ENCODE data around the gene POU2AF2.

Gene POU2AF2, protein sequence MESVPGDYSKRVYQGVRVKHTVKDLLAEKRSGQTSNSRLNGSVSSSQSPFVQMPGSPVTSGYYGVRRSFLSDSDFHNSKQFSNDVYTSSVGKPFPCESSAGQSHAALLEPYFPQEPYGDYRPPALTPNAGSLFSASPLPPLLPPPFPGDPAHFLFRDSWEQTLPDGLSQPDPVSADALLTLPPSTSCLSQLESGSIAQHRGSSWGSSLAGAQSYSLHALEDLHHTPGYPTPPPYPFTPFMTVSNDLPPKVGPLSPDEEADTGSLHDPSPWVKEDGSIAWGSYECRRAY

GRCh38 chr11:111245425-111245824, at the start of gene POU2AF2:
TSS of gene POU2AF2 (plus strand) at chr11:111245725. CDS start at chr11:111245854, 129 bp downstream.
- no peak within 1 kb of the TSS for H3K27ac ChIP-seq (ENCODE audit: low read depth, low read length)

DNA sequence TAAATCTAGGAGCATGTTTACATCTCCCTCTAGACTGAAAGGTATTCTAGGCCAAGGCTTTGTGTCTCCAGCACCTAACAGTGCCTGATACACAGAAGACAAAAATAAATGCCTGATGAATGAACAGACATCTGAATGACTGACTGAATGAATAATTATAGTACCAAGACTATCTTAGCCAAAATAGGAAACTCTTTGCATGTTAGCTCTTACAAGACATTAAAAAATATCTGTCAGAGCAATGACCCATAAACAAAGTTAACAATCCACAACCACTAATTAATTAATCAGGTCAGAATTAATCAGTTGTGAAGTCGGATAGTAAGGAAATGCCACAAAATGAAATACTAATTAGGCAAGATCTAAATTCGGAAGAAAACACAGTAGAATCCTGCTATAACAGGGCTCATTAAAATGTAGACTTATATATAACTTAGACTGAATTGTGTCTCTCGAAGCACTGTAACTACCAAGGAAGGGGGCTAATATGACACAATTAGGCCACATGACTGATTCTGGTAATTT, 45.5 kb upstream of the POU2AF2 start:
- Histone ChIP-seq H3K36me3 (ENCODE audit: control insufficient read depth, insufficient read depth, low read length) (no peaks in the 10 kb centered on the region), H3K4me3 (ENCODE audit: low read depth, low read length) (no peak overlapping the region), H3K27ac (ENCODE audit: low read depth, low read length) (no peak overlapping the region), H3K9ac (ENCODE audit: low read depth, low read length) (no peak overlapping the region), H3K27me3 (ENCODE audit: control insufficient read depth, insufficient read depth, low read length) (no peaks in the 10 kb centered on the region), H3K4me1 (ENCODE audit: control insufficient read depth, insufficient read depth, low read length) (no peaks in the 10 kb centered on the region), H3K9me3 (ENCODE audit: control insufficient read depth, insufficient read depth, low read length) (no peaks in the 10 kb centered on the region)

More at GRCh38 chr11:111245425-111245824, at the start of gene POU2AF2:
- Histone ChIP-seq H3K36me3 (ENCODE audit: control insufficient read depth, insufficient read depth, low read length) (no peaks in the 10 kb centered on the region), H3K27me3 (ENCODE audit: control insufficient read depth, insufficient read depth, low read length) (no peaks in the 10 kb centered on the region), H3K4me3 (ENCODE audit: low read depth, low read length) (no peak within 1 kb of the TSS), H3K9me3 (ENCODE audit: control insufficient read depth, insufficient read depth, low read length) (no peaks in the 10 kb centered on the region), H3K4me1 (ENCODE audit: control insufficient read depth, insufficient read depth, low read length) (peaks cover 4% of the 10 kb centered on the region; the same call in 1 of the 2 replicates), H3K9ac (ENCODE audit: low read depth, low read length) (no peak within 1 kb of the TSS)

DNA sequence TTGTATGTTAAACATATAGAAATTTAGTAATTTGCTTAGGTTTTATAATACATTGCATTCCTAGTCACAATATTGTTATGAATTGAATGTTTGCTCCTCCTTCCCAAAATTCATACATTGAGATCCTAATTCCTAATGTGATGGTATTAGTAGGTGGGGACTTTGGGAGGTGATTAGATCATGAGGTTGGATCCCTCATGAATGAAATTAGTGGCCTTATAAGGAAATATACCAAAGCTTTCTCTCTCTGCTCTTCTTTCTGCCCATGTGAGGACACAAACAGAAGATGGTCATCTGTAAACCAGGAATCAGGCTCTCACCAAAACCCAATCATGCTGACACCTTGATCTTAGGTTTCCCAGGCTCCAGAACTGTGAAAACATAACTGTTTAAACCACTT, 41.3 kb upstream of the POU2AF2 start:
- no peak overlapping the region for H3K4me3 ChIP-seq (ENCODE audit: low read depth, low read length)
- H3K9ac ChIP-seq (ENCODE audit: low read depth, low read length), result no peak overlapping the region
- no peaks in the 10 kb centered on the region for H3K9me3 ChIP-seq (ENCODE audit: control insufficient read depth, insufficient read depth, low read length)
- no peaks in the 10 kb centered on the region for H3K36me3 ChIP-seq (ENCODE audit: control insufficient read depth, insufficient read depth, low read length)
- no peaks in the 10 kb centered on the region for H3K27me3 ChIP-seq (ENCODE audit: control insufficient read depth, insufficient read depth, low read length)
- H3K4me1 ChIP-seq (ENCODE audit: control insufficient read depth, insufficient read depth, low read length), result no peaks in the 10 kb centered on the region
- no peak overlapping the region for H3K27ac ChIP-seq (ENCODE audit: low read depth, low read length)

GRCh38 chr11:111205632-111206385, 39.7 kb upstream of the POU2AF2 start:
- Histone ChIP-seq H3K36me3 (ENCODE audit: control insufficient read depth, insufficient read depth, low read length) (no peaks in the 10 kb centered on the region), H3K4me3 (ENCODE audit: low read depth, low read length) (no peak overlapping the region), H3K4me1 (ENCODE audit: control insufficient read depth, insufficient read depth, low read length) (no peaks in the 10 kb centered on the region), H3K27me3 (ENCODE audit: control insufficient read depth, insufficient read depth, low read length) (no peaks in the 10 kb centered on the region), H3K9ac (ENCODE audit: low read depth, low read length) (no peak overlapping the region), H3K9me3 (ENCODE audit: control insufficient read depth, insufficient read depth, low read length) (no peaks in the 10 kb centered on the region), H3K27ac (ENCODE audit: low read depth, low read length) (no peak overlapping the region)

- no peak overlapping the region for H3K27ac ChIP-seq (ENCODE audit: low read depth, low read length)
- no peak overlapping the region for H3K4me3 ChIP-seq (ENCODE audit: low read depth, low read length)
- H3K9ac ChIP-seq (ENCODE audit: low read depth, low read length), result no peak overlapping the region
- no peaks in the 10 kb centered on the region for H3K36me3 ChIP-seq (ENCODE audit: control insufficient read depth, insufficient read depth, low read length)
- H3K27me3 ChIP-seq (ENCODE audit: control insufficient read depth, insufficient read depth, low read length), result no peaks in the 10 kb centered on the region
- no peaks in the 10 kb centered on the region for H3K9me3 ChIP-seq (ENCODE audit: control insufficient read depth, insufficient read depth, low read length)
- no peaks in the 10 kb centered on the region for H3K4me1 ChIP-seq (ENCODE audit: control insufficient read depth, insufficient read depth, low read length)
These were observed 39.1 kb upstream of the POU2AF2 start for GRCh38 chr11:111206472-111206871.

DNA sequence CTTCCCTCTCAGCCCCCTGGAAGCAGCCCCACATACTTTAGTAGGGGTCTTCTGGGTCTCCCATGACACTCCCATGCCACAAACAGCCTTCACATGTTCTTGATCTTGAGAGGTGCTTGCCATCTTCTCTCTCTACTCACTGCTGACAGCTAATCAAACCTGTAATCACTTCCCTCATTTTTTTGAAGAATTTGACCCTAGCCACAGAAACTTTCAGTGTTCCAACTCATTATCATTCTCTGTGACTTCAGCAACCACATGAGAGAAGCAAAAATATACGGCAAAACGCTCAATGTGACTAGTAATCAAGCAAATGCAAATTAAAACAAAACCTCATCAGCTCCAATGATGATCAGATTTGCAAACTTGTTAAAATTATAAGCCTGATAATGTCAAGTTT, 38.3 kb upstream of the POU2AF2 start:
- no peak overlapping the region for H3K27ac ChIP-seq (ENCODE audit: low read depth, low read length)
- no peaks in the 10 kb centered on the region for H3K36me3 ChIP-seq (ENCODE audit: control insufficient read depth, insufficient read depth, low read length)
- no peaks in the 10 kb centered on the region for H3K27me3 ChIP-seq (ENCODE audit: control insufficient read depth, insufficient read depth, low read length)
- no peaks in the 10 kb centered on the region for H3K4me1 ChIP-seq (ENCODE audit: control insufficient read depth, insufficient read depth, low read length)
- H3K9me3 ChIP-seq (ENCODE audit: control insufficient read depth, insufficient read depth, low read length), result no peaks in the 10 kb centered on the region
- no peak overlapping the region for H3K4me3 ChIP-seq (ENCODE audit: low read depth, low read length)
- no peak overlapping the region for H3K9ac ChIP-seq (ENCODE audit: low read depth, low read length)

DNA sequence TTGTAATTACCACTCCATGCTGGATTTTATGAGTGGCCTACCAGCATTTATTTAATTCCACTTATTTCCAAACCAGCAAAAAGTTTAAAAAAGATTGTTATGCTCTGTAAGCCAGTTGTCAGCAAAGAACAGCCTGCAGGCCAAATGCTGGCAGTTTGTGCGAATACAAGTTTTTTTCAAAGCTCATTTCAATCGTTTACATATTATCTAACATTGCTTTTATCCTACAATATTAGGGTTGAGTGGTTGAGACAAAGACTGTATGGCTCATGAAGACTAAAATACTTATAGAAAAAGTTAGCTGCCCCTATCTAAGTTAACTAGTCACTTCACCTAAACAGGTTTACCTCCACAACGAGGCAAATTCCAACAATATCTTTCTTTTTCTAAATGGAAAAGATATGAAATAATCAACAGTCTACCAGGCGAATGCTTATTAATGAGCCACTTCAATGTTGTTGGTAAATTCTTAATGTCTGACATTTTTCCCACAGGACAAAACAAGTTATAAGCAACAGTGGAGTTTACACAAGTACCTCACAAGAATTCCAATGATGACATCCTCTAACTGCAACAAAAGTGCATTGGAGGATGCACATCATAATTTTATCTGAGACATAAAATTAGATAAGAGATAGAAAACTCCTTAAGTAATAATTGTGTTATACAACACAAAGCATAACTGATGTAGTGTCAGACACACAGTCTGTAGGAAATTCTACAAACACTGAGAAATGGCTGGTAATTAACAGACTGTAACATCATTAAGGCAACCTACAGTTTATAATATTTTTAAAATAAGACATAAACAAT, 35.8 kb upstream of the POU2AF2 start:
- no peaks in the 10 kb centered on the region for H3K9me3 ChIP-seq (ENCODE audit: control insufficient read depth, insufficient read depth, low read length)
- H3K4me3 ChIP-seq (ENCODE audit: low read depth, low read length), result no peak overlapping the region
- H3K4me1 ChIP-seq (ENCODE audit: control insufficient read depth, insufficient read depth, low read length), result no peaks in the 10 kb centered on the region
- no peak overlapping the region for H3K9ac ChIP-seq (ENCODE audit: low read depth, low read length)
- no peak overlapping the region for H3K27ac ChIP-seq (ENCODE audit: low read depth, low read length)
- no peaks in the 10 kb centered on the region for H3K36me3 ChIP-seq (ENCODE audit: control insufficient read depth, insufficient read depth, low read length)
- no peaks in the 10 kb centered on the region for H3K27me3 ChIP-seq (ENCODE audit: control insufficient read depth, insufficient read depth, low read length)

DNA sequence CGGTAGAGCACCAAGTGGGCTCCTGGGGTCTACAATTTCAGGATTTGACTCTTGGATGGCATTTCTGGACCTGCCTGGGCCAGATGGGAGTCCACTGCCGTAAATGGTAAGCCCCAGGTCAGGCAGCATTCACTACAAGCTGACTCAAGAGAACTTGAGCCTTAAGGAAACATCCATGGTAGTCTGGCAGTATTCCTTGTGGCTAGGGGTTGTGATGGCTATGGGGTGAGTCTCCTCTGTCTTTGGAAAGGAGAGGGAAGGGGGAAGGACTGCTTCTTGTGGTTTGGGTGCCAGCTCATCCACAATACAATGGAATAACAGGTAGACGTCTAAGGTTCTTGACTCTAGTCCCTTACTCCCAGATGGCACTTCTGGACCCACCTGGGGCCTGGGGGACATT, 32.3 kb upstream of the POU2AF2 start:
- H3K4me1 ChIP-seq (ENCODE audit: control insufficient read depth, insufficient read depth, low read length), result no peaks in the 10 kb centered on the region
- no peak overlapping the region for H3K4me3 ChIP-seq (ENCODE audit: low read depth, low read length)
- H3K27me3 ChIP-seq (ENCODE audit: control insufficient read depth, insufficient read depth, low read length), result no peaks in the 10 kb centered on the region
- no peaks in the 10 kb centered on the region for H3K36me3 ChIP-seq (ENCODE audit: control insufficient read depth, insufficient read depth, low read length)
- H3K9ac ChIP-seq (ENCODE audit: low read depth, low read length), result no peak overlapping the region
- H3K9me3 ChIP-seq (ENCODE audit: control insufficient read depth, insufficient read depth, low read length), result no peaks in the 10 kb centered on the region
- H3K27ac ChIP-seq (ENCODE audit: low read depth, low read length), result no peak overlapping the region

DNA sequence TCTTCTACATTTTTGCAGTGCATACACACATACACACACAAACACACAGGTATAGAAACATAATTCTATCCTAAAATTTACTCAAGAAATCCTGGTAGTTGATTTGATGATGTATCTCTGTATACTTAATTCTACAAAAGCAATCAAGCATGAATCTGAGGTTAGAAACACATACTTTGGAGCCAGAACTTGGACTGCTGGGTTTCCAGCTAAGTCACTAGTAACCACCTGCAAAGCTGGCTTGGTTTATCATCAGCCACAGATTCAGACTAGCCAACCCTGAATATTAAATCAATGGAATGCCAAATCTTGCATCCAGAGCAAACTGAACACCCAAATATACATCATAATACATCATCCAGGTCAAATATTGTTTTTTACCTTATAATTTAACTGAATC, 24.8 kb upstream of the POU2AF2 start:
- Histone ChIP-seq H3K27ac (ENCODE audit: low read depth, low read length) (no peak overlapping the region), H3K4me3 (ENCODE audit: low read depth, low read length) (no peak overlapping the region), H3K4me1 (ENCODE audit: control insufficient read depth, insufficient read depth, low read length) (no peaks in the 10 kb centered on the region), H3K9me3 (ENCODE audit: control insufficient read depth, insufficient read depth, low read length) (no peaks in the 10 kb centered on the region), H3K9ac (ENCODE audit: low read depth, low read length) (no peak overlapping the region), H3K27me3 (ENCODE audit: control insufficient read depth, insufficient read depth, low read length) (no peaks in the 10 kb centered on the region), H3K36me3 (ENCODE audit: control insufficient read depth, insufficient read depth, low read length) (no peaks in the 10 kb centered on the region)

- no peaks in the 10 kb centered on the region for H3K36me3 ChIP-seq (ENCODE audit: control insufficient read depth, insufficient read depth, low read length)
- H3K4me3 ChIP-seq (ENCODE audit: low read depth, low read length), result no peak overlapping the region
- H3K27ac ChIP-seq (ENCODE audit: low read depth, low read length), result no peak overlapping the region
- no peak overlapping the region for H3K9ac ChIP-seq (ENCODE audit: low read depth, low read length)
- H3K27me3 ChIP-seq (ENCODE audit: control insufficient read depth, insufficient read depth, low read length), result no peaks in the 10 kb centered on the region
- H3K4me1 ChIP-seq (ENCODE audit: control insufficient read depth, insufficient read depth, low read length), result no peaks in the 10 kb centered on the region
- H3K9me3 ChIP-seq (ENCODE audit: control insufficient read depth, insufficient read depth, low read length), result no peaks in the 10 kb centered on the region
These were observed 24.3 kb upstream of the POU2AF2 start for GRCh38 chr11:111221208-111221607.

Data from HUES48 (cell line).